Measurements from ENCODE around the gene SNX18. TPM values are rescaled to one million over a fixed set of nuclear protein-coding genes. Genes with fewer than 3 reads are reported as not detected.

Gene SNX18
- total and polyA plus RNA-seq, 2 of the 8 experiments (the other 6 are each of a cell fraction or from before 2014, with no cell fraction given) = 5.8 to 17.7 TPM

DNA sequence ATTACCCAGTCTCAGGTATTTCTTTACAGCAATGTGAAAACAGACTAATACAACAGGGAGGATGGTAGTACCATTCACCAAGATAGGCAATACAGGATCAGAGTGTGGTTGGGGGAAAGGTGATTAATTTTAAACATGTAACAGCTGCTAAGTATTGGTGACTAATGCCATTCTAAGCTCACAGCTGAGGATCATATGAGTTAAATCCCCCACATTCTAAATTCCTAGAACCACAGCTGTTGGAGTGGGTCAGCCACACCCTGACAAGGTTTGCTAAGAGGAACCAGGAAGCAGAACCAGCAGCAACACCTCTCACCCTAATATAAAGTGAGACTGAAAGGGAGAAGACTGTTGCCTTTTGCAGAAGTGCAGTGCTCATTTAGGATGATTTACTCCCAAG is 37.3 kb upstream of the SNX18 start:
- no peak overlapping the region for H2BK5ac ChIP-seq (ENCODE audit: low read depth, low read length)
- H3K27ac ChIP-seq (ENCODE audit: low read depth, low read length) = no peak overlapping the region
- H2AFZ ChIP-seq (ENCODE audit: low read length) = no peak overlapping the region
- H2BK15ac ChIP-seq (ENCODE audit: low read length) = no peak overlapping the region
- H3K9me3 ChIP-seq (ENCODE audit: insufficient read depth in 2 of 2, low read depth in 1 of 2, low read length in 1 of 2) = no peaks in the 10 kb centered on the region; a peak in 1 of 4 replicates
- CTCF ChIA-PET (ENCODE audit: partially characterized antibody) = interaction anchor here (0.7 to 3.4 kb wide), 5 partner anchors 9 to 364 kb away, joined by 3 to 32 read pairs (median 3); no protein-coding TSS in a partner anchor
- POLR2A ChIA-PET (ENCODE audit: partially characterized antibody) = no interaction called here
- no peak overlapping the region for H2AK5ac ChIP-seq (ENCODE audit: low read depth, low read length)
- no peaks in the 10 kb centered on the region for H3K79me1 ChIP-seq (ENCODE audit: low read depth, low read length)
- no peak overlapping the region for H3K9ac ChIP-seq (replicated peaks in 1 of 4; ENCODE audit: extremely low read depth in 1 of 4, low read depth in 3 of 4, low read length in 3 of 4)
- H3K23ac ChIP-seq (ENCODE audit: insufficient read length) = no peak overlapping the region
- H2BK12ac ChIP-seq (ENCODE audit: low read depth, low read length) = no peak overlapping the region
- H2BK20ac ChIP-seq (ENCODE audit: low read length) = no peak overlapping the region
- no peak for TF ChIP-seq RXRA (IDR thresholded peaks at IDR 0.05; ENCODE audit: insufficient read depth, low read depth, low read length)
- no peak for TF ChIP-seq EP300 (IDR thresholded peaks at IDR 0.05; ENCODE audit: borderline replicate concordance in 1 of 2, low read depth in 2 of 2, low read length in 2 of 2)
- no peak for TF ChIP-seq SIX5 (IDR thresholded peaks at IDR 0.05; ENCODE audit: low read depth, low read length)
- no peak for TF ChIP-seq SRF (IDR thresholded peaks at IDR 0.05; ENCODE audit: low read depth, low read length)
- TF ChIP-seq SP1 (IDR thresholded peaks at IDR 0.05; ENCODE audit: low read depth, low read length) = no peak
- no peak for TF ChIP-seq KDM4A (IDR thresholded peaks at IDR 0.05; ENCODE audit: low read depth, low read length, severe bottlenecking)
- TF ChIP-seq KDM5A (IDR thresholded peaks at IDR 0.05; ENCODE audit: low read length) = no peak
- TF ChIP-seq CBX8 (IDR thresholded peaks at IDR 0.05; ENCODE audit: borderline replicate concordance, low read depth, low read length) = no peak
- no peak for TF ChIP-seq EGR1 (IDR thresholded peaks at IDR 0.05; ENCODE audit: borderline replicate concordance, low read depth, low read length)
- TF ChIP-seq, protein P1, sequence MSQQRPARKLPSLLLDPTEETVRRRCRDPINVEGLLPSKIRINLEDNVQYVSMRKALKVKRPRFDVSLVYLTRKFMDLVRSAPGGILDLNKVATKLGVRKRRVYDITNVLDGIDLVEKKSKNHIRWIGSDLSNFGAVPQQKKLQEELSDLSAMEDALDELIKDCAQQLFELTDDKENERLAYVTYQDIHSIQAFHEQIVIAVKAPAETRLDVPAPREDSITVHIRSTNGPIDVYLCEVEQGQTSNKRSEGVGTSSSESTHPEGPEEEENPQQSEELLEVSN (IDR thresholded peaks at IDR 0.05) = no peak
- TF ChIP-seq HDAC6 (IDR thresholded peaks at IDR 0.05; ENCODE audit: low read depth, low read length) = no peak
- H3K18ac ChIP-seq (ENCODE audit: extremely low read depth, low read length) = no peak overlapping the region
- no peak overlapping the region for H3K4me3 ChIP-seq (ENCODE audit: extremely low read depth in 1 of 4, insufficient read depth in 2 of 4, low read depth in 3 of 4, low read length in 4 of 4)
- H3K4me1 ChIP-seq (replicated peaks in 1 of 4; ENCODE audit: control insufficient read depth in 3 of 4, insufficient read depth in 4 of 4, low read length in 3 of 4) = no peaks in the 10 kb centered on the region
- H3K36me3 ChIP-seq (ENCODE audit: control insufficient read depth in 2 of 4, insufficient read depth in 4 of 4, low read length in 3 of 4) = no peaks in the 10 kb centered on the region
- no peaks in the 10 kb centered on the region for H4K20me1 ChIP-seq (replicated peaks in 1 of 2; ENCODE audit: control insufficient read depth in 1 of 2, insufficient read depth in 2 of 2, low read length in 2 of 2)
- H3K4ac ChIP-seq (replicated peaks; ENCODE audit: insufficient read length, low read depth, low read length) = no peak overlapping the region
- no peak overlapping the region for H3K4me2 ChIP-seq (ENCODE audit: insufficient read depth in 1 of 2, low read depth in 2 of 2, low read length in 2 of 2)
- DNase-seq (ENCODE audit: low read depth in 1 of 2, low spot score in 2 of 2) = no peak
- no peak for FAIRE-seq
- no peaks in the 10 kb centered on the region for H3K23me2 ChIP-seq (ENCODE audit: low read depth, low read length)
- H4K8ac ChIP-seq (ENCODE audit: extremely low read depth, insufficient read depth, low read length) = no peak overlapping the region
- no peaks in the 10 kb centered on the region for H3K27me3 ChIP-seq (replicated peaks in 1 of 4; ENCODE audit: control insufficient read depth in 3 of 4, extremely low read depth in 1 of 4, insufficient read depth in 3 of 4, low read length in 3 of 4)
- H2BK120ac ChIP-seq (replicated peaks; ENCODE audit: low read depth, low read length) = no peak overlapping the region
- no peak overlapping the region for H3K56ac ChIP-seq (replicated peaks; ENCODE audit: insufficient read length, low read depth, low read length)
- H4K91ac ChIP-seq (replicated peaks; ENCODE audit: insufficient read length, low read length) = no peak overlapping the region
- H4K5ac ChIP-seq (ENCODE audit: insufficient read length, low read depth, low read length) = no peak overlapping the region
- no peaks in the 10 kb centered on the region for H3K79me2 ChIP-seq (ENCODE audit: control insufficient read depth in 1 of 2, insufficient read depth in 2 of 2, low read length in 2 of 2)
- no peak overlapping the region for H3K14ac ChIP-seq (ENCODE audit: insufficient read length)

Measured in H1 (cell line).